ENCODE measurements around the gene ALDOB.

DNA sequence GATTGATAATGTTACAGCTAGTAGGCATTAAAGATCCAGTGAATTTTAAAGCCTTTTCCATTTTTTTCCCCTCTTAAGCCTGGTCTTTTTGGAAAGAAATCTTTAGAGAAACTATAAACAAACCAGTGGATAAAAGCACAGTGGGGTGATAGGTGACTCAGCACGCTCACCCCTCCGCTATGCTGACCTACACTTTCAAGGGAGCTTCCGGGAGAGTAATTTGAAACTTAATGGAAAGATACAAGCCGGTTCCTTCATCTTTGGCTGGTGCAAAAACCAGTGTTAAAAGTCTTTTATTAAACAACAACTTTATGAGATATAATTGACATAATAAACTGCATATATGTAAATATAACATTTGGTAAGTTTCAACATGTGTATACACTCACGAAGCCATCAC, 27.0 kb upstream of the ALDOB start:
- TF ChIP-seq, protein P1, sequence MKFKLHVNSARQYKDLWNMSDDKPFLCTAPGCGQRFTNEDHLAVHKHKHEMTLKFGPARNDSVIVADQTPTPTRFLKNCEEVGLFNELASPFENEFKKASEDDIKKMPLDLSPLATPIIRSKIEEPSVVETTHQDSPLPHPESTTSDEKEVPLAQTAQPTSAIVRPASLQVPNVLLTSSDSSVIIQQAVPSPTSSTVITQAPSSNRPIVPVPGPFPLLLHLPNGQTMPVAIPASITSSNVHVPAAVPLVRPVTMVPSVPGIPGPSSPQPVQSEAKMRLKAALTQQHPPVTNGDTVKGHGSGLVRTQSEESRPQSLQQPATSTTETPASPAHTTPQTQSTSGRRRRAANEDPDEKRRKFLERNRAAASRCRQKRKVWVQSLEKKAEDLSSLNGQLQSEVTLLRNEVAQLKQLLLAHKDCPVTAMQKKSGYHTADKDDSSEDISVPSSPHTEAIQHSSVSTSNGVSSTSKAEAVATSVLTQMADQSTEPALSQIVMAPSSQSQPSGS (tag by site-specific recombination; IDR thresholded peaks at IDR 0.05; ENCODE audit: low read depth): no peak
- TF ChIP-seq, protein P2, sequence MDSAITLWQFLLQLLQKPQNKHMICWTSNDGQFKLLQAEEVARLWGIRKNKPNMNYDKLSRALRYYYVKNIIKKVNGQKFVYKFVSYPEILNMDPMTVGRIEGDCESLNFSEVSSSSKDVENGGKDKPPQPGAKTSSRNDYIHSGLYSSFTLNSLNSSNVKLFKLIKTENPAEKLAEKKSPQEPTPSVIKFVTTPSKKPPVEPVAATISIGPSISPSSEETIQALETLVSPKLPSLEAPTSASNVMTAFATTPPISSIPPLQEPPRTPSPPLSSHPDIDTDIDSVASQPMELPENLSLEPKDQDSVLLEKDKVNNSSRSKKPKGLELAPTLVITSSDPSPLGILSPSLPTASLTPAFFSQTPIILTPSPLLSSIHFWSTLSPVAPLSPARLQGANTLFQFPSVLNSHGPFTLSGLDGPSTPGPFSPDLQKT (IDR thresholded peaks at IDR 0.05; ENCODE audit: borderline replicate concordance, low read depth, low read length): no peak
- TF ChIP-seq ZNF211 (tag by site-specific recombination; IDR thresholded peaks at IDR 0.05; ENCODE audit: low read depth): no peak
- no peak for TF ChIP-seq ZNF624 (tag by site-specific recombination; IDR thresholded peaks at IDR 0.05)
- TF ChIP-seq, protein P3, sequence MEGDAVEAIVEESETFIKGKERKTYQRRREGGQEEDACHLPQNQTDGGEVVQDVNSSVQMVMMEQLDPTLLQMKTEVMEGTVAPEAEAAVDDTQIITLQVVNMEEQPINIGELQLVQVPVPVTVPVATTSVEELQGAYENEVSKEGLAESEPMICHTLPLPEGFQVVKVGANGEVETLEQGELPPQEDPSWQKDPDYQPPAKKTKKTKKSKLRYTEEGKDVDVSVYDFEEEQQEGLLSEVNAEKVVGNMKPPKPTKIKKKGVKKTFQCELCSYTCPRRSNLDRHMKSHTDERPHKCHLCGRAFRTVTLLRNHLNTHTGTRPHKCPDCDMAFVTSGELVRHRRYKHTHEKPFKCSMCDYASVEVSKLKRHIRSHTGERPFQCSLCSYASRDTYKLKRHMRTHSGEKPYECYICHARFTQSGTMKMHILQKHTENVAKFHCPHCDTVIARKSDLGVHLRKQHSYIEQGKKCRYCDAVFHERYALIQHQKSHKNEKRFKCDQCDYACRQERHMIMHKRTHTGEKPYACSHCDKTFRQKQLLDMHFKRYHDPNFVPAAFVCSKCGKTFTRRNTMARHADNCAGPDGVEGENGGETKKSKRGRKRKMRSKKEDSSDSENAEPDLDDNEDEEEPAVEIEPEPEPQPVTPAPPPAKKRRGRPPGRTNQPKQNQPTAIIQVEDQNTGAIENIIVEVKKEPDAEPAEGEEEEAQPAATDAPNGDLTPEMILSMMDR (tag by site-specific recombination; IDR thresholded peaks at IDR 0.05): no peak
- no peak for TF ChIP-seq KLF9 (tag by site-specific recombination; IDR thresholded peaks at IDR 0.05; ENCODE audit: low read depth)
- no peak for TF ChIP-seq ZBTB8A (tag by site-specific recombination; IDR thresholded peaks at IDR 0.05)
- TF ChIP-seq REST (tag by site-specific recombination; IDR thresholded peaks at IDR 0.05): no peak
- TF ChIP-seq ZNF140 (tag by site-specific recombination; IDR thresholded peaks at IDR 0.05): no peak
- no peak for TF ChIP-seq SALL2 (tag by site-specific recombination; IDR thresholded peaks at IDR 0.05; ENCODE audit: borderline replicate concordance)
- no peak for TF ChIP-seq BCL11A (tag by site-specific recombination; IDR thresholded peaks at IDR 0.05; ENCODE audit: low read depth)
- no peak for TF ChIP-seq PRDM1 (tag by site-specific recombination; IDR thresholded peaks at IDR 0.05)
- TF ChIP-seq PBX3 (CRISPR knock-in tag; IDR thresholded peaks at IDR 0.05): no peak

All from HEK293 (cell line).